Measurements from ENCODE around the gene SIRT3. TPM values are rescaled to one million over a fixed set of nuclear protein-coding genes. Genes with fewer than 3 reads are reported as not detected.

The SIRT3 gene
- total RNA-seq, 1 experiment from 2014 or later: 13.8 TPM

DNA sequence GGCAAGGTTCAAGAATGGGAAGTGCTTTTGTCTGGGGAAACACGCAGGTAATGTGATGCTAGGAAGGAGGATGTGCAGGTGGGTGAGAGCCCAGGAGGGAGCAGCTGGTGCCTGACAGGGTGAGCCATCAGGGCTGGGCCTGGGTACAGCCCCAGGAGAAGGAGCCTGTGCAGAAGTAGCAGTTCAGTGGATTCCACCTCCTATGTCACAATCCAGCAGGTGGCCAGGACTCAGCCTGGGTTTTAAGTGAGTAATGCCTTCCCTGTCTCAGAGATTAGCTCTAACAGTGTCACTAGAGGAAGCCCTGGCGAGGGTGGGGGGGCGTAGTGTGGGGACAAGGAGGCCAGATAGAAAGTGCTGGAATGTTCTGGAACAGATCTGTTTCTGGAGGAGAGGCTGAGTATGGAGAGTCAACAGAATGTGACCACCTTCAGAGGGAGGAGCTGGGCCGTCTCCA is 20.5 kb downstream of the SIRT3 start:
- Histone ChIP-seq H3K27ac (ENCODE audit: low read length) (no peak overlapping the region), H3K4me1 (ENCODE audit: insufficient read depth, low read length) (peaks cover 2% of the 10 kb centered on the region), H3K4me3 (ENCODE audit: low read length) (no peak overlapping the region), H3K79me2 (ENCODE audit: low read length) (peaks cover 10% of the 10 kb centered on the region), H3K4me2 (ENCODE audit: low read length) (no peak overlapping the region), H3K9me3 (ENCODE audit: low read length) (no peaks in the 10 kb centered on the region), H3K9me2 (replicated peaks; ENCODE audit: low read length) (no peaks in the 10 kb centered on the region), H2AFZ (ENCODE audit: low read length) (no peak overlapping the region), H3K36me3 (ENCODE audit: low read depth, low read length) (peaks cover 34% of the 10 kb centered on the region), H3F3A (ENCODE audit: low read length, unreplicated experiment) (no peaks in the 10 kb centered on the region), H4K20me1 (ENCODE audit: low read length) (no peaks in the 10 kb centered on the region), H3K9ac (ENCODE audit: low read length) (no peak overlapping the region), H3K27me3 (ENCODE audit: low read length) (no peaks in the 10 kb centered on the region)
- CTCF ChIA-PET: no interaction called here
- intact Hi-C loops (cut with micrococcal nuclease): no loop called here
- DNase-seq: no peak
- BruUV-seq (replicated peaks): no TSS peak
- peak; percentile 47 for ATAC-seq
- POLR2A ChIA-PET (ENCODE audit: unreplicated experiment): interaction anchor here (0.6 kb wide), 1 partner anchor 8 kb away, joined by 4 read pairs; the partner anchor contains the start of genes BET1L and RIC8A
- no peak for TF ChIP-seq EZH2 (IDR thresholded peaks at IDR 0.05; ENCODE audit: low read length, unreplicated experiment)
- TF ChIP-seq EZH2phosphoT487 (IDR thresholded peaks at IDR 0.05; ENCODE audit: borderline replicate concordance, low read length): no peak
- TF ChIP-seq, protein P1, sequence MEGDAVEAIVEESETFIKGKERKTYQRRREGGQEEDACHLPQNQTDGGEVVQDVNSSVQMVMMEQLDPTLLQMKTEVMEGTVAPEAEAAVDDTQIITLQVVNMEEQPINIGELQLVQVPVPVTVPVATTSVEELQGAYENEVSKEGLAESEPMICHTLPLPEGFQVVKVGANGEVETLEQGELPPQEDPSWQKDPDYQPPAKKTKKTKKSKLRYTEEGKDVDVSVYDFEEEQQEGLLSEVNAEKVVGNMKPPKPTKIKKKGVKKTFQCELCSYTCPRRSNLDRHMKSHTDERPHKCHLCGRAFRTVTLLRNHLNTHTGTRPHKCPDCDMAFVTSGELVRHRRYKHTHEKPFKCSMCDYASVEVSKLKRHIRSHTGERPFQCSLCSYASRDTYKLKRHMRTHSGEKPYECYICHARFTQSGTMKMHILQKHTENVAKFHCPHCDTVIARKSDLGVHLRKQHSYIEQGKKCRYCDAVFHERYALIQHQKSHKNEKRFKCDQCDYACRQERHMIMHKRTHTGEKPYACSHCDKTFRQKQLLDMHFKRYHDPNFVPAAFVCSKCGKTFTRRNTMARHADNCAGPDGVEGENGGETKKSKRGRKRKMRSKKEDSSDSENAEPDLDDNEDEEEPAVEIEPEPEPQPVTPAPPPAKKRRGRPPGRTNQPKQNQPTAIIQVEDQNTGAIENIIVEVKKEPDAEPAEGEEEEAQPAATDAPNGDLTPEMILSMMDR (conservative IDR thresholded peaks at IDR 0.05; ENCODE audit: low read depth, low read length): no peak

DNA sequence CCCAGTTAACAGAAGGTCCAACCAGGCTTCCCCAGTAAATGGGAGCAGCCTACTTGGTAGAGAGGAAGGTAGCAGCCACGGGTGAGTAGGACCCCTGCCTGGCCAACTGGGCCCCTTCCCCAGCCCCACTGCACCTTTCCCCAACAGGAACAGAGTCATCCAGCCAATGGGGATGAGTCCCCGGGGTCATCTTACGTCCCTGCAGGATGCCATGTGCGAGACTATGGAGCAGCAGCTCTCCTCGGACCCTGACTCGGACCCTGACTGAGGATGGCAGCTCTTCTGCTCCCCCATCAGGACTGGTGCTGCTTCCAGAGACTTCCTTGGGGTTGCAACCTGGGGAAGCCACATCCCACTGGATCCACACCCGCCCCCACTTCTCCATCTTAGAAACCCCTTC is 22.1 kb downstream of the SIRT3 start:
- Histone ChIP-seq H3K4me3 (ENCODE audit: low read length) (no peak overlapping the region), H4K20me1 (ENCODE audit: low read length) (no peaks in the 10 kb centered on the region), H3K9ac (ENCODE audit: low read length) (no peak overlapping the region), H3K27ac (ENCODE audit: low read length) (no peak overlapping the region), H3K9me3 (ENCODE audit: low read length) (no peaks in the 10 kb centered on the region), H3K79me2 (ENCODE audit: low read length) (peaks cover 25% of the 10 kb centered on the region), H3K27me3 (ENCODE audit: low read length) (no peaks in the 10 kb centered on the region), H3F3A (ENCODE audit: low read length, unreplicated experiment) (no peaks in the 10 kb centered on the region), H3K9me2 (replicated peaks; ENCODE audit: low read length) (no peaks in the 10 kb centered on the region), H3K4me1 (ENCODE audit: insufficient read depth, low read length) (peaks cover 15% of the 10 kb centered on the region), H3K4me2 (ENCODE audit: low read length) (no peak overlapping the region), H2AFZ (ENCODE audit: low read length) (no peak overlapping the region), H3K36me3 (ENCODE audit: low read depth, low read length) (peaks cover 46% of the 10 kb centered on the region)
- ChIA-PET POLR2A (ENCODE audit: unreplicated experiment) (no interaction called here), CTCF (no interaction called here)
- no TSS peak for BruUV-seq (replicated peaks)
- intact Hi-C loops (cut with micrococcal nuclease): no loop called here
- TF ChIP-seq, protein P1 (conservative IDR thresholded peaks at IDR 0.05; ENCODE audit: low read depth, low read length): no peak
- TF ChIP-seq EZH2phosphoT487 (IDR thresholded peaks at IDR 0.05; ENCODE audit: borderline replicate concordance, low read length): no peak
- TF ChIP-seq EZH2 (IDR thresholded peaks at IDR 0.05; ENCODE audit: low read length, unreplicated experiment): no peak
- no peak for ATAC-seq
- no peak for DNase-seq

DNA sequence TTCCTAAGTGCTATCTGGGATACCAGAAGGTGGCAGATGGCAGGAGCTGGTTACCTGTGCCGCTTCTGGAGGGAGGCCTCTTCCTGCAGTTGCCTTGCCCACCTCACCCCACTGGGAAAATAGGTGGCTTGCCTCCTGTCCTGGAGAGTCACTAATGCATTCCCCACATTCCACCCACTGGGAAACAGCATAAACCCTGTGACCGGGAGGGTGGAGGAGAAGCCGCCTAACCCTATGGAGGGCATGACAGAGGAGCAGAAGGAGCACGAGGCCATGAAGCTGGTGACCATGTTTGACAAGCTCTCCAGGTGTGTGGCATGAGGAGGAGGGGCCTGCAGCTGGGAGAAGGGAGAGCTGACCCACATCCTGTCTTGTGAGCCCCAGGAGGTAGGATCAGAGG is 23.0 kb downstream of the SIRT3 start:
- no peaks in the 10 kb centered on the region for H4K20me1 ChIP-seq (ENCODE audit: low read length)
- no TSS peak for BruUV-seq (replicated peaks)
- H3K4me1 ChIP-seq (ENCODE audit: insufficient read depth, low read length): peaks cover 15% of the 10 kb centered on the region
- H3K9me2 ChIP-seq (replicated peaks; ENCODE audit: low read length): no peaks in the 10 kb centered on the region
- ChIA-PET POLR2A (ENCODE audit: unreplicated experiment) (no interaction called here), CTCF (no interaction called here)
- no peak for TF ChIP-seq EZH2phosphoT487 (IDR thresholded peaks at IDR 0.05; ENCODE audit: borderline replicate concordance, low read length)
- no peak for TF ChIP-seq EZH2 (IDR thresholded peaks at IDR 0.05; ENCODE audit: low read length, unreplicated experiment)
- TF ChIP-seq, protein P1 (conservative IDR thresholded peaks at IDR 0.05; ENCODE audit: low read depth, low read length): no peak
- H3K36me3 ChIP-seq (ENCODE audit: low read depth, low read length): peaks cover 46% of the 10 kb centered on the region
- ATAC-seq (no peak), DNase-seq (no peak)
- H3K4me2 ChIP-seq (ENCODE audit: low read length): no peak overlapping the region
- H2AFZ ChIP-seq (ENCODE audit: low read length): no peak overlapping the region
- intact Hi-C loops (cut with micrococcal nuclease): no loop called here
- H3F3A ChIP-seq (ENCODE audit: low read length, unreplicated experiment): no peaks in the 10 kb centered on the region
- H3K27me3 ChIP-seq (ENCODE audit: low read length): no peaks in the 10 kb centered on the region
- H3K9me3 ChIP-seq (ENCODE audit: low read length): no peaks in the 10 kb centered on the region
- peaks cover 35% of the 10 kb centered on the region for H3K79me2 ChIP-seq (ENCODE audit: low read length)
- no peak overlapping the region for H3K4me3 ChIP-seq (ENCODE audit: low read length)
- H3K9ac ChIP-seq (ENCODE audit: low read length): no peak overlapping the region
- H3K27ac ChIP-seq (ENCODE audit: low read length): no peak overlapping the region

All from PC-3 (cell line).